Spinal cord (tissue), 10 donors: Measurements from ENCODE around the gene NAA80. TPM values are rescaled to one million over a fixed set of nuclear protein-coding genes. Genes with fewer than 3 reads are reported as not detected.

Experiments used
- DNase-seq, 6 donors: peaks; one replicate each; pipeline versions ENCODE4 v3.0.0 to v3.0.0-alpha.2; 2013 to 2015; ENCODE audit warnings: low spot score in 6 of 6, low read depth in 4 of 6
- H3K27ac ChIP-seq: one replicate; pipeline ENCODE4 v1.5.1; 2013; ENCODE audit warnings: low read depth, low read length, control low read depth
- H3K27me3 ChIP-seq: one replicate; pipeline ENCODE4 v1.6.1; 2013; ENCODE audit warnings: low read length; ENCODE audit not compliant: control insufficient read depth, insufficient read depth
- H3K36me3 ChIP-seq: one replicate; pipeline ENCODE4 v1.6.1; 2013; ENCODE audit warnings: low read length; ENCODE audit not compliant: control insufficient read depth, insufficient read depth
- H3K4me1 ChIP-seq: one replicate; pipeline ENCODE4 v1.6.1; 2013; ENCODE audit warnings: low read length; ENCODE audit not compliant: control insufficient read depth, insufficient read depth
- H3K4me3 ChIP-seq: one replicate; pipeline ENCODE4 v1.5.1; 2013; ENCODE audit warnings: low read depth, low read length, control low read depth
- H3K9me3 ChIP-seq: one replicate; pipeline ENCODE4 v1.6.1; 2013; ENCODE audit warnings: low read length; ENCODE audit not compliant: control insufficient read depth, insufficient read depth
- whole genome bisulfite sequencing: methylation state at CpG from one replicate; pipeline ENCODE4 v1.1.5; 2013; ENCODE audit warnings: missing lambda C conversion rate; ENCODE audit not compliant: insufficient coverage; 5-methylcytosine and 5-hydroxymethylcytosine counted together
- polyA plus RNA-seq, 2 donors: library from polyadenylated mRNA; unstranded; fragments of 120-200 nt; gene quantifications; one replicate each; pipeline ENCODE4 v1.2.1, GENCODE V29; 2013; ENCODE audit not compliant: insufficient read length in 2 of 2
- total RNA-seq, 2 donors: library from RNA; depleted of rRNA in 1 of 2; stranded (reverse); fragments of 120-200 nt in 1 of 2; fragments of >200 nt in 1 of 2; gene quantifications; one replicate each; pipeline versions ENCODE4 v1.2.3 to v1.2.4, GENCODE V29; 2013 to 2014
- donor health status: healthy.

NAA80 gene
- total and polyA plus RNA-seq, 4 donors: 4.6 to 24.4 (median 13.5) TPM

GRCh38 chr3:50323092-50323600, 23.9 kb upstream of the NAA80 start:
- Histone ChIP-seq H3K4me3 (no peak overlapping the region), H3K4me1 (peaks cover 71% of the 10 kb centered on the region), H3K9me3 (no peaks in the 10 kb centered on the region), H3K27ac (peak overlapping the region; percentile 96), H3K36me3 (peaks cover 56% of the 10 kb centered on the region), H3K27me3 (no peaks in the 10 kb centered on the region)
- WGBS: 44% methylated on average over 4 of the region's 4 CpGs
- DNase-seq: no peak

GRCh38 chr3:50322386-50323091, 23.3 kb upstream of the NAA80 start, which contains the start of gene HYAL2:
TSS of gene HYAL2 (minus strand) at chr3:50322745. CDS start at chr3:50320489, 2,256 bp downstream.
- Histone ChIP-seq H3K36me3 (peaks cover 62% of the 10 kb centered on the region), H3K27ac (peak within 1 kb of the TSS; percentile 96), H3K4me1 (peaks cover 74% of the 10 kb centered on the region), H3K27me3 (no peaks in the 10 kb centered on the region), H3K9me3 (no peaks in the 10 kb centered on the region), H3K4me3 (peak within 1 kb of the TSS; percentile 89)
- WGBS: 34% methylated on average over 27 of the region's 31 CpGs
- no peak for DNase-seq

GRCh38 chr3:50322115-50322385, 22.8 kb upstream of the NAA80 start:
- 8% methylated on average over 14 of the region's 14 CpGs for WGBS
- Histone ChIP-seq H3K4me1 (peaks cover 74% of the 10 kb centered on the region), H3K4me3 (peak overlapping the region; percentile 89), H3K27ac (peak overlapping the region; percentile 96), H3K9me3 (no peaks in the 10 kb centered on the region), H3K27me3 (no peaks in the 10 kb centered on the region), H3K36me3 (peaks cover 67% of the 10 kb centered on the region)
- no peak for DNase-seq

DNA sequence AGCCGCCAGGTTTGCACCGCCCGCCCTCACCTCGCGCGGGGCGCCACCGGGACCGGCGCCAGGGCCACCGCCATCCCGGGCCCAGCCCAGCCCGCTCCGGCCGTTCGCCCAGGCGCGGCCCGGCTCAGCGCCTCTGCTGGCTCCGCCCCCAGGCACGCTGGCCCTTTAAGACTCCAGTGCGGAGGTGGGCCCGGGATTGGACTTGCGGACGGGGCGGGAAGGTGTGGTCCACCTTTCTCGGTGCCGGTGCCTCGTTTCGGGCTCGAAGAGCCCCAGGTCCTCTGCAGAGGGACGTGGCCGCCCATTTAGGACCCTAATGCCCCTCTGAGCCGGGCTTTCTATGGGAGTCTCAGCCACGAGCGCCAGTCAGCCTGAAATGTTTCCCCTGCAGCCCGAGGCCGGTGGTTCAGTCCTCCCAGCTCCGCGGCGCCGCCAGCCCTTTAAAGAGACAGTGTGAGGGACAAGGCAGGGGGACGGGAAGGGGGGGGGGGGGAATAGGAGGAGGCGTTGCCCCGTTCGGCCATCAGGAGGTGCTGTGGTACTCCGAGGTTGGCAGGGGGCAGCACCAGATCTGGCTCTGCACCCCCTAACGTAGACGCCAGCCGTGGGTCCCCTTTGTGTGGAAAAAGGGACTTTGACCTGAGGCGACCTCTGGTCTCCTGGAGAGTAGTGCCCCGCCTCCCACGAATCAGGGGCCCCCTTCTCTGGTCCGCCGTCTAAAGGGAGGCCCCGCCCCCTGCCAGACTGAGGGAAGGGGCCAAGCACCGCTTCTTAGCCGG, 22.3 kb upstream of the NAA80 start:
- H3K27me3 ChIP-seq: no peaks in the 10 kb centered on the region
- WGBS: under 1% methylated on average over 57 of the region's 59 CpGs
- no peaks in the 10 kb centered on the region for H3K9me3 ChIP-seq
- H3K27ac ChIP-seq: peak overlapping the region; percentile 96
- peaks cover 73% of the 10 kb centered on the region for H3K4me1 ChIP-seq
- peak; percentile 76 to 97 (median 83) for DNase-seq
- peaks cover 68% of the 10 kb centered on the region for H3K36me3 ChIP-seq
- peak overlapping the region; percentile 89 for H3K4me3 ChIP-seq

GRCh38 chr3:50320853-50321335, 21.7 kb upstream of the NAA80 start:
- H3K27ac ChIP-seq: peak overlapping the region; percentile 91
- WGBS: 0% methylated on average over 45 of the region's 45 CpGs
- peak in 5 of 6 donors; percentile 67 to 95 (median 79) for DNase-seq
- H3K4me1 ChIP-seq: peaks cover 73% of the 10 kb centered on the region
- peak overlapping the region; percentile 89 for H3K4me3 ChIP-seq
- peaks cover 68% of the 10 kb centered on the region for H3K36me3 ChIP-seq
- H3K9me3 ChIP-seq: no peaks in the 10 kb centered on the region
- no peaks in the 10 kb centered on the region for H3K27me3 ChIP-seq

- H3K27ac ChIP-seq: peak overlapping the region; percentile 91
- no peaks in the 10 kb centered on the region for H3K9me3 ChIP-seq
- peaks cover 73% of the 10 kb centered on the region for H3K4me1 ChIP-seq
- WGBS: 82% methylated on average over 26 of the region's 29 CpGs
- H3K4me3 ChIP-seq: peak overlapping the region; percentile 89
- no peak for DNase-seq
- H3K27me3 ChIP-seq: no peaks in the 10 kb centered on the region
- peaks cover 68% of the 10 kb centered on the region for H3K36me3 ChIP-seq
These were observed 20.9 kb upstream of the NAA80 start for GRCh38 chr3:50319894-50320625.

- no peak for DNase-seq
- Histone ChIP-seq H3K4me1 (peaks cover 69% of the 10 kb centered on the region), H3K9me3 (no peaks in the 10 kb centered on the region), H3K4me3 (no peak overlapping the region), H3K36me3 (peaks cover 71% of the 10 kb centered on the region), H3K27me3 (no peaks in the 10 kb centered on the region), H3K27ac (no peak overlapping the region)
- 88% methylated on average over 15 of the region's 16 CpGs for WGBS
These were observed 20.1 kb upstream of the NAA80 start for GRCh38 chr3:50319181-50319893.

GRCh38 chr3:50318615-50319014, 19.4 kb upstream of the NAA80 start:
- Histone ChIP-seq H3K4me1 (peaks cover 62% of the 10 kb centered on the region), H3K36me3 (peaks cover 67% of the 10 kb centered on the region), H3K27ac (no peak overlapping the region), H3K4me3 (no peak overlapping the region), H3K27me3 (no peaks in the 10 kb centered on the region), H3K9me3 (no peaks in the 10 kb centered on the region)
- WGBS: 96% methylated on average over 9 of the region's 10 CpGs
- DNase-seq: no peak

DNA sequence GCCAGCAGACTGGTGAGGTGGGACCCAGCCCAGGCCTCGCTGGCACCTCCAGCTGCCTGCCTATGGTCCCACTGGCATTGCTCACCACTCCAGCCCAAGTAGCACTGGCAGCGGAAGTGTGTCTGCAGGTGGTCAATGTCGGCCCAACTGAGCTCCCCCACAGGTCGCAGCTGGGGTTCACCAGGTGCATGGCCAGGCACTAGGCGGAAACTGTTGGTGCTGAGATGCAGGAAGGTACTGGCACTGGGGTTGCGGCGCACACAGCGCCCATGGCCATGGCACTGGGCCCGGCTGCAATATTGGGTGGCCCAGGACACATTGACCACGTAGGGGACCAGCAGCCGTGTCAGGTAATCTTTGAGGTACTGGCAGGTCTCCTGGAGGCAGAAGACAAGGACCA, 19.0 kb upstream of the NAA80 start:
- no peaks in the 10 kb centered on the region for H3K27me3 ChIP-seq
- peaks cover 63% of the 10 kb centered on the region for H3K36me3 ChIP-seq
- no peak overlapping the region for H3K4me3 ChIP-seq
- no peak overlapping the region for H3K27ac ChIP-seq
- WGBS: 94% methylated on average over 11 of the region's 11 CpGs
- H3K9me3 ChIP-seq: no peaks in the 10 kb centered on the region
- H3K4me1 ChIP-seq: peaks cover 57% of the 10 kb centered on the region
- no peak for DNase-seq
